GM18520 (cell line): Measurements from ENCODE around the gene ASIC2.

Source experiments
- ATAC-seq: cut with Tn5 transposase; IDR thresholded peaks from one replicate; pipeline ENCODE4 v1.9.1; 2021; ENCODE audit not compliant: unreplicated experiment

ASIC2 gene

GRCh38 chr17:33288954-33289353 is 4.1 kb downstream of the ASIC2 start:
- no peak for ATAC-seq

DNA sequence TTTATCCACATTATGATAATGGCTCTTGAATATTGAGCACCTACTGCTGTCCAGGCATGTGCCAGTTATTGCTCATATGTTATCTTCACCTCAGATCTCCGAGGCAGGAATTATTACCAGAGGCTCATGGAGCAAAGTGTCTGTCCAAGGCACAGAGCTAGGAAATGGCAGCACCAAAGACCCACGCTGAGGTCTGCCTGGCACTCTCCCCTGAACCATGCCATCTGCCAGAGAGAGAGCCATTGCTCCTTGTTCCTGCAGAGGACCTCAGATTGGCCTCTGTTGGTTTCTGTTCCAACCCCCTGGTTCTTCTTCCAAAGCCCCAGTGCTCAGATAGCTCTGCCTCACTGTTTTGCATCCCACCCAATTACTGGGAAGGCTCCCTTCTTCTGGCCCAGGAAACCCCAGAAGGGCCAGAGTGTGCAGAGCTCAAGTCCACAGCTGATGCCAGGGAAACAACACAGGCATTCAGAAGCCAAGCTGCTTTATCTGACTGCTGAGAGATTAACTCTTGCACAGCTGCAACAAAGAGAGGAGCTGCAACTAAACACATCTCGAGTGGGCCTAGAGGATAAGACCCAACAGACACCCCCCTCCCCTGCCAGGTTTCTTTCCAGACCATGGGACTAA is 5.9 kb downstream of the ASIC2 start:
- no peak for ATAC-seq

DNA sequence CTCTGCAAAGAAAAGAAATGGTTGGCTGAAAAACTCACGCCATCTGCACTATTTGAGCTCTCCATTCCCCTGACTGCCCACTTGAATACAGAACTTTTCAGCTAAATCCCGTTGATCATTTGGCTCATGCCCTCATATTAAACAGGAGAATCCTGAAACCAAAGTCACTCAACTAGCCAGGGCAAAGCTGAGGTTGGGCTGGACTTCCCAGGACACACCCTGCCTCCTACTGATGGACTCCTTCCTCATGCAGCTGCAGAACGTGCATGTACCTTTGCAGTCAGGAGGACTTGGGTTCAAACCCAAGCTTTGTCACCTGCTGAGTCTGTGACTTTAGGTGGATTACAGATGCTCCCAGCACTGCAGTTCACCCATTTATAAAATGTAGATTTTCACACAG is 7.7 kb downstream of the ASIC2 start:
- ATAC-seq, result no peak

DNA sequence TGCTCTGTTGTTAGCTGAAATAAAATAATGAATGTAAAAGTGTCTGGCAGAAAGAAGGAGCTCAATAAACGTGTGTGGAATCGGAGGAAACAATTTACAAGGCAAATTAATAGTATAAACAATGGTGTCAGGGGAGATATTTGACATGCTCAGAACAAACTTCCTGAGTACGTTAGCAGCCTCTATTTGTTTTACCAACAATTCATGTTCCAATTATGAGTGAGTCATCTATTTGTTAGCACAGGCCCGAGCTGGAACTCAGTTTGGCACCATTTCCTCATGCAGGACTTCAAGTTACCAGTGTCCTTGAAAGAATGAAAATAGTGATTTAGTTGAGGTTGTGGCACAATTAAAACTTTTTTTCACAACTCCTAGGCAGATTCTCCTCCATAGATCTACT is 9.1 kb downstream of the ASIC2 start:
- no peak for ATAC-seq

GRCh38 chr17:33280162-33280943 is 12.7 kb downstream of the ASIC2 start:
- no peak for ATAC-seq

DNA sequence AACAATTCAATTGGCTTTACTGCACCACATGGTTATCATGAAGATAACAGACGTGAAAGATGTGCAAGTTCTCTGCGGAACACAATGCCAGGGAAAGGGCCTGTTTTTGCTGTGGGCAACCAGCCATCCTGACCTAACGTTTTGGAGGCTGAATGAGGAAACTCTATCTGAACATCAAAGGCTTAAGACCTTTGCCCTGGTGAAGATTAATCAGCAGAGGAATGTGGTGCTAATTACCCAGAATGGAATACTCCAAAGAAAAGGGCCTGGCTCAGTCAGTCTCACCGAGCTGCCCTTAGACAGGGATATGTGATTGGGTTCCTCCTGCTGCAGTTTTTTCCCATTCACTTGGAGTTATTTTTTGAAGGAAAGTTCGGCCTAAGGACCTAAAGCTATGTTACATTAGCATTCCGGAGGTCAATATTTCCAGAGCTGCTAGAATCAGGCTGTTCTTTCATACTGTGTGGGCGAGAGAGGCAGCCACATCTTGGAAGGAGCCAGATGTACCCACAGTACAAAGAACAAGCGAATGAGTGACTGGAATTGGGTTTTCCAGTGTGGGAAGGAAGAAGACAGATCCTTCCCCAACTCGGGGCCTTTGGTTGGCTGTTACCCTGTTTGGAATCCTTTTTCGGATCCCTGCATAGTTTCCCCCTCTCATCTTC is 15.5 kb downstream of the ASIC2 start:
- no peak for ATAC-seq

GRCh38 chr17:33273743-33274410 is 19.2 kb downstream of the ASIC2 start:
- ATAC-seq, result no peak

DNA sequence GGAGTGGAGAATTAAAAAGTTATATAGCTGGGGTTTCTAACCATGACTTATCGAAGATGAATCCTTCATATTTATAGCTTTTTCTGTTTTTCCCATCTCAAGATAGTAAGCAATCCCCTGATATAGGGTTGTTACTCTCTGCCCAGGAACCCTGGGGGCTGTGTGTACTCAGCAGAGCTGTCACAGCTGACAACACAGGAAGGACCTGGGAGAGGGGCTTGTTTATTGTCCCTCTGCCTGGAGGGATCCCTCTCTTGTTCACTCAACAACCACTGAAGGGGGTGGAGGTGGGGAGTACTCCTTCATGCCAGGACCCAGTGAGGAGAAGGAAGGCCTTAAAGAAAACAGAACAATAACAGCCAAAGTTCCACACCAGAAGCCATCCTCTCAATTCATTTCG is 19.8 kb downstream of the ASIC2 start:
- no peak for ATAC-seq

DNA sequence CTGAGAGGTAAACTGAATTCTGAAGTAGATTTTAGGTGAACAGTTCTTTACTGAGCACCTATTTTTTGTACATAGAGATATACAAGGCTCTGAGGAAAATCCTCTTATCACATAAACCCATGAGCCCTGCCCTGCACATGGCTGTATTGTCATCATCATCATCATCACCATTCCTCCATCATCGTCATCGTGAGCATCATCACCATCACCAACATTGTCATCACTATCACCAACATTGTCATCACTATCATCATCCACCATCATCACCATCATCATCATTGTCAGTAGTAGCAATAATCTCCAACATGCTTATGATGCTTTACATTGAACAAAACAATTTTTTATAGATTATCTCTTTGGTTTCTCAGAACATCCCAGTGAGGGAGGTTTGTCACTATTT is 20.7 kb downstream of the ASIC2 start:
- no peak for ATAC-seq

- no peak for ATAC-seq
These were observed 23.6 kb downstream of the ASIC2 start for GRCh38 chr17:33269337-33270060.

DNA sequence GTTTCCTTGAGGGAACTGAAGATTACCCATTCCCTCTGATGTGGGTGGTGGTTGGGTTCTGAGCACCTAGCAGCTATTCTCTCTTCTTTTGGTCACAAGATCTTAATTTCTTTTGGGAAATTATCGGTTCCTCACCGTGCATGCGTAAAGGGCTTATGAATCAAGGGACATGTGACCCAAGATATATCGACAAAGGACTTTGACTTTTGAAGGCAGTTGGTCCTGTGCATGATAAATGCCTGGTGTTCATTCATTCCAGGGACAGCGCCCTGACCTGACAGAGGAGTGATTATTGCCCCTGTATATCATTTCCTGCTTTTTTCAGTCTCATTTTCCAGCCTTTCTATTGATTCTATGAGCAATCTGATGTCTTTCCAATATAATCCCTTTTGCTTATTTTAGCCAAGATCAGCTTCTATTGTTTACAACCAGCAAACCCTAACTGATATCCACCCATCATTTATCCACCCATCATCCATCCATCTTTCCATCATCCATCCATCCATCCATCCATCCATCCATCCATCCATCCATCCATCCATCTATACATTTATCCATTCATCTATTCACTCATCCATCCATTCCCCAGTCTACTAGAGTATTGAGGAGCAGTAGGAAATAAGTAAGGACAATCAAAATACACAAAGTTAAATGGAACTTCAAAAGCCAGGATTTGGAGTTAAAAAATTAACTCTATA is 25.1 kb downstream of the ASIC2 start:
- no peak for ATAC-seq

GRCh38 chr17:33267271-33267790 is 25.8 kb downstream of the ASIC2 start:
- ATAC-seq, result no peak

DNA sequence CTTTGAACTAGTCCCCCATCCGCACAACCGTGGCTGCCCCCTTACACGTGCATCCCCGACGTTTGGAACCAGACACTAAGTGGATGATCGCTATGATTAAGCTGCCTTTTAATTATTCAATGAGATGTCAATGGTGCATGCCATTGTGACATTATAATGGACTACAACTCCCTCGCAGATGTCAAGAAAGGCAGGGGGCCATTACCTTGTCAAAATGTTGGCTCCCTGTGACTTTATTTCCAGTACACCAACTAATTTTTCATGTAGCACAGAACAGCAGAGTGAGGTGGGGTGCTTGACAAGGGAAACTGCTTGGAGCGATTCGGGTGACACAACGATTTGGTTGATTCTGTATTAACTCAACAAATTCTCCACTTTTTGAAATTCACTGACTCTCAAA is 26.5 kb downstream of the ASIC2 start:
- no peak for ATAC-seq

GRCh38 chr17:33266116-33266515 is 27.0 kb downstream of the ASIC2 start:
- no peak for ATAC-seq

GRCh38 chr17:33263396-33263795 is 29.7 kb downstream of the ASIC2 start:
- ATAC-seq, result no peak

GRCh38 chr17:33262266-33263123 is 30.6 kb downstream of the ASIC2 start:
- no peak for ATAC-seq

GRCh38 chr17:33261820-33262219 is 31.3 kb downstream of the ASIC2 start:
- ATAC-seq, result no peak

- ATAC-seq, result no peak
These were observed 32.5 kb downstream of the ASIC2 start for GRCh38 chr17:33260638-33261037.

DNA sequence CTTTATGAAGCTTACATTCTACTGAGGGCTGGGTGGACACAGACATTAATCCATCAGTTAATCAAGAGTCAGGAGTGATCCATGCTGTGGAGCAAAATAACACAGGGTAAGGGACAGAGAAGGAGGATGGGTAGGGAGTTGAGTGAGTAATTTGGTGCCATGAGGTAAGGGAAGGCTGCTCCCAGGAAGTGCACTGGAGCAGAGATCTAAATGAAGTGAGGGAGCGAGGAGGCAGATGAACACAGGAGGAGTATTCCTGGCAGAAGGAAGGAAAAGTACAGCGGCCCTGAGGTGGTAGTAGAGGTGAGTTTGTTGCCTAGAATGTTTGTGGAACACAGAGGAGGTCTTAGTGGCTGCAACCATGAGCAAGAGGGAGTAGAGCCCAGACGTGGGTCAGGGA is 34.8 kb downstream of the ASIC2 start:
- ATAC-seq, result no peak
